HepG2 (cell line): ENCODE data around the gene RFX2. TPM values are rescaled to one million over a fixed set of nuclear protein-coding genes. Genes with fewer than 3 reads are reported as not detected.

Experiments
- ASH2L ChIP-seq: fragments of 300-600, 200-600 bp; sonication (generic); IDR thresholded peaks from 2 replicates; pipeline ENCODE4 v1.7.0; 2017; ENCODE audit warnings: low read depth, mild to moderate bottlenecking, moderate library complexity, mixed read lengths, low read length; ENCODE audit not compliant: insufficient read length
- ATF2 ChIP-seq: sonication (generic); formaldehyde crosslinking; IDR thresholded peaks from 2 replicates; pipeline ENCODE4 v1.4.0; 2020; ENCODE audit warnings: missing genetic modification reagents
- CEBPZ ChIP-seq: IDR thresholded peaks from 2 replicates; pipeline ENCODE4 v1.6.1; 2012; ENCODE audit warnings: low read length, improper control_type of control experiment
- CSRNP1 ChIP-seq: sonication (generic); formaldehyde crosslinking; IDR thresholded peaks from 2 replicates; pipeline ENCODE4 v1.8.1; 2023; ENCODE audit warnings: mild to moderate bottlenecking, missing genetic modification reagents
- FLYWCH1 ChIP-seq: sonication (generic); formaldehyde crosslinking; IDR thresholded peaks from 2 replicates; pipeline ENCODE4 v1.8.1; 2023; ENCODE audit warnings: mild to moderate bottlenecking, missing genetic modification reagents
- FOXO1 ChIP-seq: sonication (generic); formaldehyde crosslinking; IDR thresholded peaks from 2 replicates; pipeline ENCODE4 v1.4.0; 2020; ENCODE audit warnings: missing genetic modification reagents
- MAFK ChIP-seq, 2 experiments: IDR thresholded peaks in 1 of 2; conservative IDR thresholded peaks in 1 of 2; 2 replicates each; pipeline ENCODE4 v1.6.1; 2011; ENCODE audit warnings: improper control_type of control experiment in 2 of 2, low read length in 2 of 2
- NR0B2 ChIP-seq: sonication (generic); formaldehyde crosslinking; IDR thresholded peaks from 2 replicates; pipeline ENCODE4 v1.4.0; 2020; ENCODE audit warnings: mild to moderate bottlenecking, missing genetic modification reagents
- POLR2G ChIP-seq: fragments of 200-400 bp; formaldehyde crosslinking; IDR thresholded peaks from 2 replicates; pipeline ENCODE4 v1.6.1; 2018; ENCODE audit warnings: mild to moderate bottlenecking, low read depth, low read length, moderate library complexity
- RARA ChIP-seq: IDR thresholded peaks from 2 replicates; pipeline ENCODE4 v1.6.1; 2016; ENCODE audit warnings: missing genetic modification reagents, missing compliant biosample characterization
- REXO4 ChIP-seq: sonication (generic); formaldehyde crosslinking; IDR thresholded peaks from 2 replicates; pipeline ENCODE4 v1.8.0; 2022; ENCODE audit warnings: missing genetic modification reagents, mild to moderate bottlenecking, borderline replicate concordance
- TFAP4 ChIP-seq: sonication (generic); IDR thresholded peaks from 2 replicates; pipeline ENCODE4 v1.6.1; 2016; ENCODE audit warnings: low read depth, borderline replicate concordance
- ZNF12 ChIP-seq: sonication (generic); formaldehyde crosslinking; IDR thresholded peaks from 2 replicates; pipeline ENCODE4 v1.5.0; 2020; ENCODE audit warnings: missing genetic modification reagents
- ZNF234 ChIP-seq: sonication (generic); formaldehyde crosslinking; conservative IDR thresholded peaks from 2 replicates; pipeline ENCODE4 v1.5.1; 2020; ENCODE audit warnings: mild to moderate bottlenecking, missing genetic modification reagents
- ZNF770 ChIP-seq: sonication (generic); formaldehyde crosslinking; IDR thresholded peaks from 2 replicates; pipeline ENCODE4 v1.5.0; 2020; ENCODE audit warnings: mild to moderate bottlenecking, missing genetic modification reagents
- polyA plus RNA-seq, 8 experiments: library from polyadenylated mRNA; depleted of rRNA in 3 of 8; stranded (reverse) in 7 of 8; unstranded in 1 of 8; fragments of >200 nt; fragmentation: Illumina TruSeq in 4 of 8; extraction: Trizol in 4 of 8; gene quantifications; 2 replicates each; pipeline versions ENCODE4 v1.2.1 to v1.2.3, GENCODE V29; 2011 to 2016; ENCODE audit warnings: low read depth in 4 of 8, missing spikeins in 1 of 8, mixed read lengths in 1 of 8; ENCODE audit not compliant: insufficient read depth in 1 of 8
- total RNA-seq, 5 experiments: library from RNA; depleted of rRNA; stranded (reverse); fragments of >200 nt; fragmentation: Illumina TruSeq; extraction: Trizol; gene quantifications; 2 replicates each; pipeline ENCODE4 v1.2.3, GENCODE V29; 2016; ENCODE audit warnings: low read depth in 1 of 5

The RFX2 gene
- total and polyA plus RNA-seq, 2 of the 13 experiments (the other 11 are each of a cell fraction or from before 2014, with no cell fraction given), result 2.8 to 3.3 TPM

GRCh38 chr19:5987077-5987818 is 123.1 kb downstream of the RFX2 start (continued):
- TF ChIP-seq CEBPZ, result no peak
- TF ChIP-seq RARA, result peak; percentile 43
- no peak; the same call in 1 of the 2 replicates for TF ChIP-seq FOXO1 (CRISPR knock-in tag)
- TF ChIP-seq ATF2, result no peak; the same call in 1 of the 2 replicates
- no peak for TF ChIP-seq REXO4 (CRISPR knock-in tag)
- TF ChIP-seq ZNF234 (CRISPR knock-in tag), result no peak
- TF ChIP-seq ASH2L, result no peak
- no peak for TF ChIP-seq MAFK (conservative IDR thresholded peaks at IDR 0.05 in 1 of 2, IDR thresholded peaks at IDR 0.05 in 1 of 2; ENCODE audit: low read length in 2 of 2)
- TF ChIP-seq ZNF770, result 0 out of 2 replicates have a peak, but pooled peaks have one; percentile 38
- 0 out of 2 replicates have a peak, but pooled peaks have one; percentile 15 for TF ChIP-seq TFAP4
- TF ChIP-seq ZNF12 (CRISPR knock-in tag), result no peak
- no peak for TF ChIP-seq FLYWCH1 (CRISPR knock-in tag)
- TF ChIP-seq NR0B2 (CRISPR knock-in tag), result no peak
- TF ChIP-seq POLR2G, result no peak
- TF ChIP-seq CSRNP1 (CRISPR knock-in tag), result no peak
